HG03442 (cell line): ENCODE measurements around the gene AKT1.
"Not testable (repeated sequence)": the region's sequence is repeated elsewhere in the genome, so short reads cannot be mapped to it uniquely, and the experiment has no call there.

Experiments
- ATAC-seq: cut with Tn5 transposase; IDR thresholded peaks from one replicate; pipeline ENCODE4 v1.9.1; 2021; ENCODE audit warnings: mild to moderate bottlenecking, moderate library complexity; ENCODE audit not compliant: unreplicated experiment

The AKT1 gene

GRCh38 chr14:104756477-104757237, 38.9 kb downstream of the AKT1 start:
- ATAC-seq: no peak

GRCh38 chr14:104755621-104756020, 39.9 kb downstream of the AKT1 start:
- no peak for ATAC-seq

GRCh38 chr14:104754213-104754851, 41.2 kb downstream of the AKT1 start:
- ATAC-seq: no peak

GRCh38 chr14:104753528-104754212, 41.9 kb downstream of the AKT1 start:
- ATAC-seq: no peak

GRCh38 chr14:104752735-104753527, 42.6 kb downstream of the AKT1 start, which contains the start of gene SIVA1:
TSS of gene SIVA1 (plus strand) at chr14:104753147. CDS start at chr14:104753202, 55 bp downstream.
- peak; percentile 81 for ATAC-seq

GRCh38 chr14:104752423-104752734, 43.2 kb downstream of the AKT1 start:
- ATAC-seq: no peak

- ATAC-seq: no peak
These were observed 43.8 kb downstream of the AKT1 start for GRCh38 chr14:104751539-104752422.

GRCh38 chr14:104750753-104751057, 44.8 kb downstream of the AKT1 start:
- not testable (repeated sequence) for ATAC-seq

- no peak for ATAC-seq
These were observed 45.3 kb downstream of the AKT1 start for GRCh38 chr14:104750056-104750752.

- ATAC-seq: no peak
These were observed 46.4 kb downstream of the AKT1 start for GRCh38 chr14:104749111-104749649.

GRCh38 chr14:104747876-104748275, 47.7 kb downstream of the AKT1 start:
- ATAC-seq: no peak

GRCh38 chr14:104746934-104747481, 48.5 kb downstream of the AKT1 start:
- ATAC-seq: no peak

GRCh38 chr14:104746071-104746545, 49.4 kb downstream of the AKT1 start:
- ATAC-seq: no peak

GRCh38 chr14:104745431-104745830, 50.1 kb downstream of the AKT1 start:
- ATAC-seq: no peak

GRCh38 chr14:104744484-104744883, 51.1 kb downstream of the AKT1 start:
- no peak for ATAC-seq

- no peak for ATAC-seq
These were observed 51.8 kb downstream of the AKT1 start for GRCh38 chr14:104743461-104744380.

- no peak for ATAC-seq
These were observed 52.7 kb downstream of the AKT1 start for GRCh38 chr14:104742586-104743455.
